ENCODE data around the gene MYL5.
"Not testable (repeated sequence)": the region's sequence is repeated elsewhere in the genome, so short reads cannot be mapped to it uniquely, and the experiment has no call there.

Gene MYL5

DNA sequence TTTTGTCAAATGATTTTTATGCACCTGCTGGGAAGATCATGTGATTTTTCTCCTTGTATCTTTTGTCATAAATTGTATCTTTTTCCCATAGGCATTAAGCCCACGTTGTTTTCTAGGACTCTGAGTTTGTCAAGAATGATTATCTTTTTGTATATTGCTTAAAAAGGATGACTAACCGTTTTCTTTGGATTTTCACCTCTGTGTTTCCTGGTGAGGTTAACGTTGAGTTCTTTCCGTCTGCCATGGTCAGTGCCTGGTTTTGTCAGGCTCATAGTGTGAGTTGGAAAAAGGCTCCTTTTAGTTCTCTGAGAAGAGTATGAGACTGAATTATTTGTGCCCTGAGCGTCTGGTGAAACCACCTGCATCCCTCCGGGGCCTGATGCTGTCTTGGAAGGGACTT, 53.2 kb downstream of the MYL5 start:
- Histone ChIP-seq H3K36me3 (ENCODE audit: control insufficient read depth, insufficient read depth, low read length) (no peaks in the 10 kb centered on the region), H3K9me3 (ENCODE audit: control insufficient read depth, low read length) (no peaks in the 10 kb centered on the region), H3K27me3 (ENCODE audit: control insufficient read depth, insufficient read depth, low read length) (no peaks in the 10 kb centered on the region), H3K4me1 (ENCODE audit: control insufficient read depth, insufficient read depth, low read length) (peaks cover 12% of the 10 kb centered on the region), H3K4me3 (ENCODE audit: low read length) (no peak overlapping the region), H3K9ac (ENCODE audit: low read length) (no peak overlapping the region)

- Histone ChIP-seq H3K36me3 (ENCODE audit: control insufficient read depth, insufficient read depth, low read length) (peaks cover 5% of the 10 kb centered on the region), H3K9me3 (ENCODE audit: control insufficient read depth, low read length) (no peaks in the 10 kb centered on the region), H3K27me3 (ENCODE audit: control insufficient read depth, insufficient read depth, low read length) (no peaks in the 10 kb centered on the region), H3K4me3 (ENCODE audit: low read length) (no peak overlapping the region), H3K4me1 (ENCODE audit: control insufficient read depth, insufficient read depth, low read length) (peaks cover 6% of the 10 kb centered on the region), H3K9ac (ENCODE audit: low read length) (no peak overlapping the region)
Observed at GRCh38 chr4:729336-730315, 55.3 kb downstream of the MYL5 start.

DNA sequence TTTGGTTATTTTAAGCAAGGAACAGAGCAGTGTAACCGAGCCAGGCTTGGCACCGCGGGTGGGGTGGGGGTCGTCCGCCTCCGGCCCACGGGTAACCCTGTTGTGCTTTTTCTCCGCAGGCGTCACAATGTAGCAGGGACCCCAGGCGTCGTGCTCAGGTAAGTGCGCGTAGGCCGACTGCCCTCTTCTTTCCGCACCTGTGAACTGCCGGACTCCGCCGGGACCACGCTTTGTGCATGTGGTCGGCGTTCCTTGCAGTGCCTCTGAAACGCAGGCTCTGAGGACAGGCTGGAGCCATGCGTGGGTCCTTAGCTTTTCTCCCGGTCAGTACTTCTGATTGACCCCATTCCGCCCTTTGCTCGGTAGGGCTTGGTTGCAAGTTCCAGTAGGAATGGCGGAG, 56.2 kb downstream of the MYL5 start:
- Histone ChIP-seq H3K4me1 (ENCODE audit: control insufficient read depth, insufficient read depth, low read length) (peaks cover 4% of the 10 kb centered on the region), H3K9ac (ENCODE audit: low read length) (no peak overlapping the region)

GRCh38 chr4:730946-731904, 56.9 kb downstream of the MYL5 start:
- H3K4me3 ChIP-seq (ENCODE audit: low read length); H3K9me3 ChIP-seq (ENCODE audit: control insufficient read depth, low read length); H3K4me1 ChIP-seq (ENCODE audit: control insufficient read depth, insufficient read depth, low read length); H3K36me3 ChIP-seq (ENCODE audit: control insufficient read depth, insufficient read depth, low read length); H3K27me3 ChIP-seq (ENCODE audit: control insufficient read depth, insufficient read depth, low read length); H3K9ac ChIP-seq (ENCODE audit: low read length): not testable (repeated sequence)

More for the DNA sequence above, 56.2 kb downstream of the MYL5 start:
- Histone ChIP-seq H3K4me3 (ENCODE audit: low read length) (no peak overlapping the region), H3K36me3 (ENCODE audit: control insufficient read depth, insufficient read depth, low read length) (peaks cover 5% of the 10 kb centered on the region), H3K9me3 (ENCODE audit: control insufficient read depth, low read length) (no peaks in the 10 kb centered on the region), H3K27me3 (ENCODE audit: control insufficient read depth, insufficient read depth, low read length) (no peaks in the 10 kb centered on the region)
